ENCODE measurements around the gene KDR.

GRCh38 chr4:55038176-55038890 is 87.1 kb downstream of the KDR start:
- TF ChIP-seq CTCF (IDR thresholded peaks at IDR 0.05) (no peak), EZH2phosphoT487 (IDR thresholded peaks at IDR 0.05) (no peak), EZH2 (IDR thresholded peaks at IDR 0.05) (no peak)

Data from neural progenitor cell (in vitro differentiated cells).